Stimulated activated CD4-positive, alpha-beta T cell treated with anti-CD3 and anti-CD28 coated beads, Interleukin-4, amount 100 ng/mL, for 48 hours (primary cell): ENCODE data around the gene FBXO41.
"Not testable (repeated sequence)": the region's sequence is repeated elsewhere in the genome, so short reads cannot be mapped to it uniquely, and the experiment has no call there.

Experiments
- DNase-seq, 2 donors: peaks; one replicate each; pipeline ENCODE4 v3.0.0-alpha.2; 2020; ENCODE audit warnings: low read depth in 2 of 2

FBXO41 gene

GRCh38 chr2:73262691-73263429, 21.4 kb downstream of the FBXO41 start:
- DNase-seq, result not testable (repeated sequence)

- no peak for DNase-seq
Observed at GRCh38 chr2:73262108-73262651, 22.1 kb downstream of the FBXO41 start.

DNA sequence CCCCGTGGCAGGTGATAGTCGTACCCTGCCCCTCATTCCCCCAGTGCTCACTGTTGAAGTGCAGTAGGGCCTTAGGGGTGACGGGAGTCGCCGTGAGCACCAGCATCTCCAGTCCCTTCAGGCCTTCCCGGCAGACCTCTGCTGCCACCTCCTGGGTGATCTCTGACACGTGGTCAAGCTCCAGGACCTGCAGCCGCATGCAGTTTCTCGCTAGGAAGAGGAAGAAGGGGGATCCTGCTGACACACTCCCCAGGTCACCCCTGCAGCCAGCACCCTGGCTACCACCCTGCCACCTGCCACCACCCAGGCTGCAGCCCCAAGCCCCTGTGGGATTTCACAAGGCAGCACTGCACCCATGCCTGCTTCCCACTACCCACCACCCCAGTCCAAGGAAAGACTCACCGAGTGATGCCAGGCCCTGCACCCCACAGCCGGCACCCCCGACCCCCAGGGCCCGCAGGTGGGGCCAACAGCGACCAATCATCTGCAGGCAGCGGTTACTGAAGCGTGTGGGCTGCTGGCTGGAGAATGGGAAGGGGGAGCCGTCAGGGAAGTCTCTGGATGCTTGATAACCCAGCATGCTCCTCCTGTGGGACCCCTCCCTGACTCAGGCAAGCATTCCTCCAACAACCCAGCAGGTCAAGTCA, 23.8 kb downstream of the FBXO41 start:
- no peak for DNase-seq

GRCh38 chr2:73259704-73260337, 24.5 kb downstream of the FBXO41 start:
- DNase-seq, result no peak

GRCh38 chr2:73259276-73259675, 25.0 kb downstream of the FBXO41 start:
- DNase-seq, result no peak

GRCh38 chr2:73258913-73259215, 25.4 kb downstream of the FBXO41 start:
- DNase-seq, result no peak

GRCh38 chr2:73258186-73258912, 25.9 kb downstream of the FBXO41 start:
- DNase-seq, result no peak

- no peak for DNase-seq
Observed at GRCh38 chr2:73257425-73258125, 26.7 kb downstream of the FBXO41 start.

DNA sequence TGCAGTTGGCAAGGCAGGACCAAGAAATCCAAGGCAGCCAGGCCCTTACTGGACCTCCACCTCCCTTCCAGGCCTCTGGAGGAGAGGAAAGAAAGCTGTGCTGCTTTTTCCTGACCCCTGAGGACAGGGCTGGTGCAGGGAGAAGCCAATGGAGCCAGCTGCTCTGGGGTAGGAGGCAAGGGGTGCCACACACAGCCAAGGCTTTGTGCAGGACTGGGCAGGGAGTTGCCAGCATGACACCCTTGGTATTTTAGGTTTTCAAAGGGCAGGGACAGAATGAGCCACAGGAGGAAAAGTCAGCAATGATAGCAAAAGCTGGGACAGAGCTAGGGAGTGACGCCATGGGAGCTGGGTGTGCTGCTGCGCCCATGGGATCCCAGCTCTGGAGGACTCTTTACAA, 27.3 kb downstream of the FBXO41 start:
- no peak for DNase-seq

DNA sequence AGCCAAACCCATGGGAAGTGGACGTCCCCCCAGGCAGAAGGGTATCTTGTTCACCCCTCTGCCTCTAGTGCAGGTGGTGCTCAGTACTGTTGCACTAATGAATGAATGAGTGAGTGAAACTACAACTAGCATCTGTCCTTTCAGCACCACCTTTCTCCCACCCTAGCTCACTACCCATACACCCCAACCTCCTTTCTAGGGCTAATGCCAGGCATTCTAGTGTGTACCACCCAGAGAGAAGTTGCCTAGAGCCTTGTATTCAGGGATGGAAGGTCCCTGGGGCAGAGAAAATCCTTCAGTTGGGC, 27.7 kb downstream of the FBXO41 start:
- no peak for DNase-seq

DNA sequence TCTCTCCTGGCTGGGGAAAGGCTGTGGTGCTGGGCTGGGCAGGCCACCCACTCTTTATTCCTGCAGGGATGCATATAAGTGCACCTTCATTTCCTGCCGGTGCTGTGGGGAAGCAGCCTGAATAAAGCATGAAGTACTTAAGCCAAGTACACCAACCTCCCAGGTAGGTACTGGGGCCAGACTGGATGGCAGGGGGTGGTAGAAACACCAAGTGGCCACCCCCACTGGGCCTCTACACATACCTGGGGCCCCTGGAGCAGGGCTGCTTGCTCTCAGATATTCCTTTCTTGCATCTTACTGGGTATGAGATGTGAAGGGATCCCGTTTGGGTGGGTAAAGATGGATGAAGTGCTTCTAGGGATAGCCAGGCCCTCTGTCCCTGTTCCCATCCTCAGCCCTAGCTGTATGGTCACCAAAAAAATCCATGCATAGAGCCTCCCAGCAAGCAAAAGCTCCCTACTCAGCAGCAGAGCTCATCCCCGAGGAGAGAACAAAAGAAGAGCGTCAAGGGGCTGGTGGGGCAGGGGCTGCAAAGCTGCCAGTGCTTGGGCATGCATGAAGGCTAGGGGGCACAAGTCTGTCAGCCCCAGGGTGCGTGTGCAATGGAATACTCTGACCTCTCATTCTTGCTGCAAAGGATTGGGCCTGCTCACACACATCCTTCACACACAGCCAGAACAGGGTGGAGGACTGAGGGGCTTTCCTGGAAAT, 28.2 kb downstream of the FBXO41 start:
- no peak for DNase-seq

- no peak for DNase-seq
Observed at GRCh38 chr2:73255007-73255644, 29.2 kb downstream of the FBXO41 start.

- DNase-seq, result no peak
Observed at GRCh38 chr2:73254343-73255006, 29.8 kb downstream of the FBXO41 start.

GRCh38 chr2:73253901-73254300, 30.4 kb downstream of the FBXO41 start:
- DNase-seq, result no peak

GRCh38 chr2:73253400-73253799, 30.9 kb downstream of the FBXO41 start:
- no peak for DNase-seq

- DNase-seq, result no peak
Observed at GRCh38 chr2:73252238-73253027, 31.8 kb downstream of the FBXO41 start.

DNA sequence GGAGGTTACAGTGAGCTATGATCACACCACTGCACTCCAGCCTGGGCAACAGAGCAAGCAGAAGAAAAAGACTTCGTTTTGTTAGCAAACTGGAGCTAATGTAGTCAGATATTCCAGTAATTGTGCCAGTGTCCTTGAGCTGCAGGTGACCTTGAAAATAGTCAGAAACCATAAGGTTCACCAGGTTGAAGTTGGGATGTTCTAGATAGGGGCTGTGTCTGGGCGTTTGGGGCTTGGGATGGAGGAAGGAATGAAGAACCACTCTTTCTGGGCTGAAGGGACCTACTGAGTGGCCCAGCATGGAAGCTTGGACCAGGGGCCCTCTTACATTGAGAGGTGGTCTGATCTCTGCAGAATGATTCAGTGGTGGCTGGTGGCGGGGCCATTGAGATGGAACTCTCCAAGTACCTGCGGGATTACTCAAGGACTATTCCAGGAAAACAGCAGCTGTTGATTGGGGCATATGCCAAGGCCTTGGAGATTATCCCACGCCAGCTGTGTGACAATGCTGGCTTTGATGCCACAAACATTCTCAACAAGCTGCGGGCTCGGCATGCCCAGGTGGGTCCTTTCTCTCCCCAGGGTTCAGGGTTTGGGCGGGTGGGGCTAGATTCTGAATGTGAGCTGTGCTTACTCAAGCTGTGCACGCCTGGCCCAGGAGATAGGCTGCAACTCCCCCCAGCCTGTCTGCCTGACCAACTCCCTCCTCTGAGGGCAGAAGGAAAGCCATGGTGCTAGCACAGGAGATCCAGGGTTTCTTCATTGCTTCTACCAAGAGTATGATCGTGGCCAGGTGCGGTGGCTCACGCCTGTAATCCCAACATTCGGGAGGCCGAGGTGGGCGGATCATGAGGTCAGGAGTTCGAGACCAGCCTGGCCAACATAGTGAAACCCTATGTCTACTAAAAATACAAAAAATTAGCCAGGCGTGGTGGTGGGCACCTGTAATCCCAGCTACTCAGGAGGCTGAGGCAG, 33.1 kb downstream of the FBXO41 start:
- no peak for DNase-seq

- DNase-seq, result no peak
Observed at GRCh38 chr2:73249636-73250035, 34.6 kb downstream of the FBXO41 start.
